Measurements from ENCODE around the gene TSKS. TPM values are rescaled to one million over a fixed set of nuclear protein-coding genes. Genes with fewer than 3 reads are reported as not detected.

Gene TSKS
- total and polyA plus RNA-seq, 11 donors, result 0.23 to 0.77 (median 0.40) TPM; not detected in 3

- no peaks in the 10 kb centered on the region for H3K27me3 ChIP-seq
- H3K36me3 ChIP-seq, result peaks cover 0 to 96% (median 85%) of the 10 kb centered on the region in 9 donors
- no peaks in the 10 kb centered on the region for H3K9me3 ChIP-seq
- peak overlapping the region in 7 of 12 donors; percentile 49 to 74 (median 57) for H3K27ac ChIP-seq
- TF ChIP-seq POLR2A (IDR thresholded peaks at IDR 0.05) (no peak), CTCF (IDR thresholded peaks at IDR 0.05) (no peak)
- peak in 1 of 4 donors; percentile 1 for ATAC-seq
- peak overlapping the region in 10 of 12 donors; percentile 28 to 61 (median 42) for H3K4me3 ChIP-seq
- no peak for DNase-seq
- peaks cover 0 to 14% (median 1%) of the 10 kb centered on the region in 12 donors for H3K4me1 ChIP-seq
- WGBS, 4 donors, result 77 to 87% (median 83%) methylated on average over 25 to 32 of the region's 32 CpGs
- intact Hi-C loops (cut with DNase I), result loop anchor here in 1 of 10 donors (5.0 kb wide), 1 partner anchor 34 kb away; the partner anchor contains the start of gene AP2A1
Measured at GRCh38 chr19:49801401-49801888, 38.3 kb upstream of the TSKS start.

GRCh38 chr19:49800771-49801170 is 37.7 kb upstream of the TSKS start:
- TF ChIP-seq POLR2A (IDR thresholded peaks at IDR 0.05), result no peak
- Histone ChIP-seq H3K27me3 (no peaks in the 10 kb centered on the region), H3K9me3 (no peaks in the 10 kb centered on the region), H3K4me1 (peaks cover 0 to 14% (median 1%) of the 10 kb centered on the region in 12 donors), H3K36me3 (peaks cover 5 to 96% (median 85%) of the 10 kb centered on the region in 9 donors), H3K27ac (no peak overlapping the region), H3K4me3 (no peak overlapping the region)
- WGBS, 4 donors, result 91 to 97% (median 96%) methylated on average over 9 to 10 of the region's 10 CpGs
- no peak for ATAC-seq
- no peak for DNase-seq
- intact Hi-C loops (cut with DNase I), result loop anchor here in 1 of 10 donors (5.0 kb wide), 1 partner anchor 33 kb away; the partner anchor contains the start of gene AP2A1

GRCh38 chr19:49799798-49800376 is 36.8 kb upstream of the TSKS start:
- Histone ChIP-seq H3K27ac (no peak overlapping the region), H3K4me1 (peaks cover 0 to 14% (median 1%) of the 10 kb centered on the region in 12 donors), H3K9me3 (no peaks in the 10 kb centered on the region), H3K27me3 (no peaks in the 10 kb centered on the region), H3K36me3 (peaks cover 5 to 97% (median 87%) of the 10 kb centered on the region in 9 donors), H3K4me3 (no peak overlapping the region)
- WGBS, 4 donors, result 91 to 95% (median 94%) methylated on average over 20 to 25 of the region's 25 CpGs
- TF ChIP-seq CTCF (IDR thresholded peaks at IDR 0.05) (peak in 2 of 12 donors; percentile 7 to 8), POLR2A (IDR thresholded peaks at IDR 0.05) (no peak)
- intact Hi-C loops (cut with DNase I), result loop anchor here in 1 of 10 donors (5.0 kb wide), 1 partner anchor 33 kb away; the partner anchor contains the start of gene AP2A1
- no peak for ATAC-seq
- DNase-seq, result no peak

- Histone ChIP-seq H3K36me3 (peaks cover 5 to 97% (median 87%) of the 10 kb centered on the region in 9 donors), H3K4me1 (peaks cover 0 to 14% (median 1%) of the 10 kb centered on the region in 12 donors), H3K27ac (no peak overlapping the region), H3K9me3 (no peaks in the 10 kb centered on the region), H3K4me3 (no peak overlapping the region), H3K27me3 (no peaks in the 10 kb centered on the region)
- DNase-seq, result no peak
- WGBS, 4 donors, result 91 to 93% (median 92%) methylated on average over 25 to 28 of the region's 28 CpGs
- TF ChIP-seq CTCF (IDR thresholded peaks at IDR 0.05) (no peak), POLR2A (IDR thresholded peaks at IDR 0.05) (no peak)
- ATAC-seq, result no peak
- intact Hi-C loops (cut with DNase I), result no loop called here
Measured at GRCh38 chr19:49799271-49799797, 36.2 kb upstream of the TSKS start.
